SHP77 (cell line): ENCODE results near the gene MT1H.

ENCODE experiments used
- DNase-seq, 2 experiments: peaks; one replicate each; lab custom pipeline; 2025; lab: John Stamatoyannopoulos, UW

MT1H gene

GRCh38 chr16:56636616-56637413 lies 32.8 kb upstream of the MT1H start:
- no peak for DNase-seq

DNA sequence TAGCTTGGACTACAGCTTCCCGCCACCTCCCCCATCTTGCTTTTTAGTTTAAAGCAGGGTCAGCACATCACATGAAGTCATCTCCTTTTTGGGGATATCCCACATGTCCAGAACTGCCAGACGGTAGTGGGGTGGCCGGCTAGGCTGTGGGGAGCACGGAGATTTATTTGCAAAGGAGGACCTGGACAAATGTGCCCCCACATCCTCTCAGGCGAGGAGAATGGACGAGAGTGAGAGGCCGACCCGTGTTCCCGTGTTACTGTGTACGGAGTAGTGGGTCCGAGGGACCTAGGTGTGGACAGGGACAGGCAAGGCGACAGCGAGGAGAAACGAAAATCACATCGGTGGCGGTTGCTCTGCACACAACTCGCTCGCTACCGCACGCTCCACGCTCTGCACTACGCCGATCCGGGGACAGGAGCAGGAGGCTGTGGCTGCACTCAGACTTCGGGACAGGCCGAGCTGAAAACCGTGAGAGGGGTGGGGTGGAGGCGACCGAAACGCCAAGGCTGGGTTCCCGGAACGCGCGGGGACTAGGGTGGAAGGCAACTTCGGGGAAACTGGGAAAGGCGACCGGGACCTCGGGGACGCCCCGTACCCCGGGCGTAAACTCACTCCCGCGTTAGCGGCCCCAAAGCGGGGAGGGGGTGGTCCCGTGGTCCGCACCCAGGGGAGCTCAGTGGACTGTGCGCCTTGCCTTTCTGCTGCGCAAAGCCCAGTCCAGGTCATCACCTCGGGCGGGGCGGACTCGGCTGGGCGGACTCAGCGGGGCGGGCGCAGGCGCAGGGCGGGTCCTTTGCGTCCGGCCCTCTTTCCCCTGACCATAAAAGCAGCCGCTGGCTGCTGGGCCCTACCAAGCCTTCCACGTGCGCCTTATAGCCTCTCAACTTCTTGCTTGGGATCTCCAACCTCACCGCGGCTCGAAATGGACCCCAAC lies 31.5 kb upstream of the MT1H start, which contains the start of gene MT1A:
MT1A (plus strand) TSS at position 853 of the 937 bp plus-strand sequence; CDS start at position 926, 73 bp downstream.
- DNase-seq = no peak

- no peak for DNase-seq
Measured at GRCh38 chr16:56639045-56639444, 30.6 kb upstream of the MT1H start.

DNA sequence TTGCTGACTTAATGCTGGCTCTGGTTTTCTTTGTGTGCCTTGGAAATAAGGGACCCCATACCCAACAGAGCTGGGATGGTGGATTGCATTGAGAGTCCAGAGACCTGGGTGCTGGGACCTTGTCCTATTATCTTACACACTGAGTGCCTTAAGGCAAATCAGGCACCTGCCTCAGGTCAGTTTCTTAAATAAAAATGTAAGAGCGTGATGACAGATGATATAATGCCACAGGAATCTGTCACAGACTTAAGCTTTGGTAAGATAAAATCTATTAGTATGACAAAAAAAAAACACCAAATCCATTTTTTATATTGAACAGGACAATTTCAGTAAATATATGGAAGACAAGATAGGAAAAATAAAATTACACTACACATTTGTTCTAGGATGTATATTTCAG lies 29.5 kb upstream of the MT1H start:
- DNase-seq = no peak

GRCh38 chr16:56641166-56641565 lies 28.4 kb upstream of the MT1H start:
- no peak for DNase-seq

- DNase-seq = no peak
Measured at GRCh38 chr16:56643080-56643778, 26.4 kb upstream of the MT1H start.

DNA sequence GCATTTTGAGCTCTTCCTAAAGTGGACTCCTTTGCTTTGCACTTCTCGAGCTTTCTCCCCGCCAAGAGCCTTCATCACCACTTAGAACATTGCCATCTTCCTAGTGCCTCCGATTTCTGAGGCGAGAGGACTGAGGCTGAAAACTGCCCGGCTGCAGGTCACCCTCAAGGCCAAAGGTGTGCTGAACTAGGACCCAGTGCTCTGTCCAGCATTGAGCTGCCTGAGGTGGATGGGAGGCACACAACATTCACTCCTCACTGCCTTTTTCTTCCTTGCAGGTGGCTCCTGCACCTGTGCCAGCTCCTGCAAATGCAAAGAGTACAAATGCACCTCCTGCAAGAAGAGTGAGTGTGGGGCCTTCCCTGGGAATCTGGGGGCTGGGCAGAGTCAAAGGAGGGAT lies 25.8 kb upstream of the MT1H start:
- DNase-seq = no peak

GRCh38 chr16:56645311-56645710 lies 24.3 kb upstream of the MT1H start:
- no peak for DNase-seq

DNA sequence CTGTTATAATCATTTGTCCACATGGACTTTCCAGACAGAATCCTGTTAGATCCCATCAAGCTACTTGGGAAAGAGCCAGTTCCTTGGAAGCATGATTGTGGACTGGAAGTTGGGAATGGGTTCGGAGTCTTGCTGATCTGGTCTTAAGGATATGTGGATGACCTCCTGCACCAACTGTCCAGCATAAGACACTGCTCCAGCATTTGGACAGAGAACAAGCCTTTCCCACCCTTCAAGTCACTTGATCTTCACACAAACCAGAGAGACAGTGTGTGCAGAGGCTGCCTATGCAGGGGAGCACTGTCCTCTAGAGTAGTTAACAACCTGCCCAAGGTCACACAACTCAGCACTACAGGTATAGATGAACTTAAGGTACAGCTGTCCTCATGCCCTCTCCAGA lies 23.8 kb upstream of the MT1H start:
- no peak for DNase-seq

- DNase-seq = no peak
Measured at GRCh38 chr16:56647641-56648431, 21.8 kb upstream of the MT1H start.

- DNase-seq = no peak
Measured at GRCh38 chr16:56649271-56649670, 20.3 kb upstream of the MT1H start.

DNA sequence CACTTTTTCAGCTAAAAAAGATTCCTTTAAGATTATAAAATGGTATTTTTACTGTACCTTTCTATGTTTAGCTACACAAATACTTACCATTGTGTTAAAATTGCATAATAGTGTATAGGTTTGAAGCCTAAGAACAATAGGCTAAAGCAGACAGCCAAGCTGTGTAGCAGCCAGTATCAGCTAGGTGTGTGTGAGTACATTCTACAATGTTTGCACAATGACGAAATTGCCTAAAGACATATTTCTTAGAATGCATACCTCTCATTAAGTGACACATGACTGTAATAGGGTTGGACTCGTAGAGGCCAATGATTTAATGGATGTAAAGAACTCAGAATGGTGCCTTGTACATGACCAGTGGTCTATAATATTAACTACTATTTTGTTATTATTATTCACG lies 19.8 kb upstream of the MT1H start:
- DNase-seq = no peak

DNA sequence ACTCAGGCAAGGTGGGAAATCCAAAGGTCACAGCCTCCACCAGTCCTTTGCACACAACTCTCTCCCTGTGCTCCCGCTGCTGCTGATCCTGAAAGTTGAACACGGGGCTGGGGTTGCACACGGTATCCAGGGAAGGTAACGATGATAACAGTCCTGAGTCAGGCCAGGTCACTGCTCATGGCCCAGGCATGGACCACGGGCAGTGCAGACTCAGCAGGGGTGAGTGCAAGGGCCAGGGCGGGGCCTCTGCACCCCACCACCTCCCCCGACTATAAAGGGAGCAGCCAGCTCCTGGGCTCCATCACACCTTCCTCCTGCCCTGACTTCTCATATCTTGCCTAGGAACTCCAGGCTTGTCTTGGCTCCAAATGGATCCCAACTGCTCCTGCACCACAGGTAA lies 18.0 kb upstream of the MT1H start, which contains the start of gene MT1B:
MT1B (plus strand) TSS at position 301 of the 400 bp plus-strand sequence; CDS start at position 369, 68 bp downstream.
- DNase-seq = no peak

GRCh38 chr16:56652600-56652999 lies 17.0 kb upstream of the MT1H start:
- DNase-seq = no peak

DNA sequence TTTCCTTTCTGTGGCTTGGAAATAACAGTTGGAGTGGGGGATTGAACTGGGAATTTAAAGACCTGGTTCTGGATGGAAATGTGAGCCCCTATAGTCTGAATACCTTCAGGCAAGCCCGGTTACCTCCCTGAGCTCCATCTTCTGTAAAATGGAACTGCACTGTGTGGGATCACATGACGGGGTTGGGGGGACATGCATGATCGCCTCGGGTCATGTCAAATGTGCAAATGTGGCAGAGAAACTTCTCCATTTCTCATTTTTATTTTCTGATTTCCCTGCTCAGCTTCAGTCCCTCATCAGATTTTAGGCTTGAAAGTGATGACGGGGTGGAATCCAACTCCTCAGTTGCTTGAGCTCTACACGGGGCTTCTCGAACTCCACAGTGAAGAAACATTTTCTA lies 16.4 kb upstream of the MT1H start:
- no peak for DNase-seq

- DNase-seq = no peak
Measured at GRCh38 chr16:56657555-56658326, 11.9 kb upstream of the MT1H start, which contains the start of gene MT1F. TSS of gene MT1F (plus strand) at chr16:56657959. CDS start at chr16:56658059, 100 bp downstream.

- no peak for DNase-seq
Measured at GRCh38 chr16:56658327-56658875, 11.2 kb upstream of the MT1H start.

DNA sequence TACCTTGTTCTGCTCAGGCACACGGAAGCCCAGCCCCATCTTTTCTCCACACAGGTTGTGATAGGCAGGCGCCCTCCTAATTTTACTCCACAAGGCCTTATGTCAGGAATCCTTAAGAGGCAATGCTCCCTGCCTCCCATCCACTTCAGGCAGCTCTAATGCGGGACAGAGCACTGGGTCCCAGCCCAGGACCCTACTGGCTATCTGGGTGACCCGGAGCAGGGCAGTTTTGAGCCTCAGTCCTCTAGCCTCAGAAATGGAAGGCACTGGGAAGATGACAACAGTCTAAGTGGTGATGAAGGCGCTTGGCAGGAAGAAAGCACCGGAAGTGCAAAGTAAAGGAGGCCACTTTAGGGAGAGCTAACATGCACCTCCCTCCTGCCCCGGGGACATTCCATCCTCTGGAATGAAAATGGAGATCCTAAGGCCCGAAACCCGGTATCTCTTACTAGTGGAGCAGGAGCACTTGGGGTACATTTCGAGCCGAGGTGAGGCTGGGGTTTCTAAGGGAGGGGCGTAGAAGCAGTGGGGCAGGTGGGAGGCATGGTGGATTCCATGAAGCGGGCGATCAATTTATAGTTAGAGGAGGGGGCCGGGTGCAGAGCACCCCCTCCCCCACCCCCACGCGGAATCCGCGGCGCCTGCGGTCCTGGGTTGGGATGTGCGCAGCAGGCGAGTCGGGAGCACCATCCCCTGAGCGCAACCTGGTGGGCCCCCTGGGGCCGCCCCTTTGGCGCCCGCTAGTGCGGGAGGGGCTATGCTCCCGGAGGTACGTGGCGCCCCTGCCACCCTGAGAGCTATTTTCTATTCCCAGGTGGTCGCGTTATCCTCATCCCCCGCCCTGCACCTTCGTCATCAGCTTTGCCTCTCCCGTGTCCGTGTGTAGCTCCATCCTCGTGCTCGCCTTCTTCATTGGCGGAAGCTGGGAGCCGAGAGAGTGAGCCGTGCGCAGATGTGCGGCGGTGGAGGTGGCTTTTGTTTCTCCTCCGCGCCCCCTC lies 7.0 kb upstream of the MT1H start:
- DNase-seq = no peak

DNA sequence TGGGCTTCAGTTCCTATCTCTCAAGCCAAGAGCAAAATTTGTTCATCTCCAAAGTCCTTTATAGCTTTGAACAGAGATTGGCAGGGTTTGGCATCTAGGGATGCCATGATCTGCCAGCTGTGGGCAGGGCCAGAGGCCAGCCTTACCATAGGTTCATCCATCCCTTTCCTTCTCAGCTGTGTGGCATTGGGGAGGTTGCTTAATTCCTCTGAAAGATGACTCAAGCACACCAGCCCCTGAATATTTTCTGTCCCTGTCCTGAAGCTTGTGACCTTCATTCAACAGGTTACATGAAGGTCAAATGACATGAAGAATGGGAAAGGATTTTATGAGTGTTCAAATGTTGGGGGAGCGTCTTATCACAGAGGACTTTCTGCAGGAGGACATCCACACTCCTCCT lies 5.1 kb upstream of the MT1H start:
- DNase-seq = no peak
